Thyroid gland (tissue), 4 donors: Measurements from ENCODE around the gene SLC25A39. TPM values are rescaled to one million over a fixed set of nuclear protein-coding genes. Genes with fewer than 3 reads are reported as not detected.

Experiments used
- DNase-seq, 2 donors: peaks; one replicate each; pipeline ENCODE4 v3.0.0-alpha.2; 2019
- H3K27ac ChIP-seq, 3 donors: fragments of 200-600 bp; sonication (generic); 1 replicate in 2 of 3; 2 replicates in 1 of 3; pipeline ENCODE4 v1.5.1; 2016 to 2019; ENCODE audit warnings: mild to moderate bottlenecking in 1 of 3, moderate library complexity in 1 of 3
- H3K27me3 ChIP-seq: fragments of 200-600 bp; sonication (generic); one replicate; pipeline ENCODE4 v1.5.1; 2019
- H3K36me3 ChIP-seq, 2 donors: fragments of 200-600 bp; sonication (generic); one replicate each; pipeline ENCODE4 v1.5.1; 2016 to 2019
- H3K4me1 ChIP-seq, 2 donors: fragments of 200-600 bp; sonication (generic); one replicate each; pipeline ENCODE4 v1.5.1; 2017 to 2019
- H3K4me3 ChIP-seq, 3 donors: fragments of 200-600 bp; sonication (generic); replicated peaks in 1 of 3; 1 replicate in 2 of 3; 2 replicates in 1 of 3; pipeline ENCODE4 v1.5.1; 2016; ENCODE audit warnings: mild to moderate bottlenecking in 1 of 3
- H3K9me3 ChIP-seq: fragments of 200-600 bp; sonication (generic); one replicate; pipeline ENCODE4 v1.5.1; 2017
- POLR2A ChIP-seq, 2 donors: fragments of 450-650 bp; IDR thresholded peaks; one replicate each; pipeline ENCODE4 v1.6.1; 2017; ENCODE audit warnings: antibody characterized with exemption in 2 of 2, mild to moderate bottlenecking in 2 of 2, moderate library complexity in 1 of 2
- WGBS, 2 donors: methylation state at CpG; one replicate each; pipeline ENCODE4 v1.1.5; 2017; 5-methylcytosine and 5-hydroxymethylcytosine counted together
- intact Hi-C: fragments of 100-400 bp; cut with DNase I; formaldehyde crosslinking; loops from one replicate; pipeline ENCODE4 v1.15.1; 2023
- total RNA-seq, 4 donors: library from RNA; depleted of rRNA; stranded (reverse); fragments of >200 nt; gene quantifications; one replicate each; pipeline ENCODE4 v1.2.3, GENCODE V29; 2016
- TF ChIP-seq, protein P1 (sequence below), 6 experiments: fragments of 200-600 bp in 3 of 6; fragments of 450-650 bp in 3 of 6; sonication (generic) in 3 of 6; IDR thresholded peaks; one replicate each; pipeline ENCODE4 v1.5.1; 2016 to 2019; ENCODE audit warnings: antibody characterized with exemption in 6 of 6, mild to moderate bottlenecking in 2 of 6, inconsistent platforms in 1 of 6, moderate library complexity in 1 of 6

Gene SLC25A39
- total RNA-seq, 4 donors from 2014 or later, result 82.5 to 201 (median 144) TPM

DNA sequence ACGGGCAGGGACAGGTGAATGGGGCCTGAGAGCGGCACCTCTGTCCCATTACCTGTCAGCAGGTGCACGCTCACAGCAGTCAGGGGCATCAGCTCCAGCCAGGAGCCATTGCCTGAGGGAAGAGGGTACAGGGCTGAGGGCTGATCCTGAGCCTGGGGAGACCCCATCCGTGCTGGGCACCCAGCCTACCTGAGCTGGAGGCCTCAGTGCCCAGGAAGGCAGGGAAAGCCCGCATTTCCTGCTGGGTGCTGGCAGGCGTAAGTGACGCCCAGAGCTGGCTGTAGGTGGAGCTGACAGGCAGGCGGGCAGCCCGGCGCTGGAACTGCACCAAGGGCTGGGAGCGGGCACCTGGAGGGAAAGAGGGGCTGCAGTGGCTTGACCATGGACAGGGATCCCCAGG, 31.6 kb upstream of the SLC25A39 start:
- peaks cover 6% of the 10 kb centered on the region in 2 donors for H3K4me1 ChIP-seq
- intact Hi-C loops, result no loop called here
- TF ChIP-seq, protein P1, sequence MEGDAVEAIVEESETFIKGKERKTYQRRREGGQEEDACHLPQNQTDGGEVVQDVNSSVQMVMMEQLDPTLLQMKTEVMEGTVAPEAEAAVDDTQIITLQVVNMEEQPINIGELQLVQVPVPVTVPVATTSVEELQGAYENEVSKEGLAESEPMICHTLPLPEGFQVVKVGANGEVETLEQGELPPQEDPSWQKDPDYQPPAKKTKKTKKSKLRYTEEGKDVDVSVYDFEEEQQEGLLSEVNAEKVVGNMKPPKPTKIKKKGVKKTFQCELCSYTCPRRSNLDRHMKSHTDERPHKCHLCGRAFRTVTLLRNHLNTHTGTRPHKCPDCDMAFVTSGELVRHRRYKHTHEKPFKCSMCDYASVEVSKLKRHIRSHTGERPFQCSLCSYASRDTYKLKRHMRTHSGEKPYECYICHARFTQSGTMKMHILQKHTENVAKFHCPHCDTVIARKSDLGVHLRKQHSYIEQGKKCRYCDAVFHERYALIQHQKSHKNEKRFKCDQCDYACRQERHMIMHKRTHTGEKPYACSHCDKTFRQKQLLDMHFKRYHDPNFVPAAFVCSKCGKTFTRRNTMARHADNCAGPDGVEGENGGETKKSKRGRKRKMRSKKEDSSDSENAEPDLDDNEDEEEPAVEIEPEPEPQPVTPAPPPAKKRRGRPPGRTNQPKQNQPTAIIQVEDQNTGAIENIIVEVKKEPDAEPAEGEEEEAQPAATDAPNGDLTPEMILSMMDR (IDR thresholded peaks at IDR 0.05), result no peak
- no peak for TF ChIP-seq POLR2A (IDR thresholded peaks at IDR 0.05)

DNA sequence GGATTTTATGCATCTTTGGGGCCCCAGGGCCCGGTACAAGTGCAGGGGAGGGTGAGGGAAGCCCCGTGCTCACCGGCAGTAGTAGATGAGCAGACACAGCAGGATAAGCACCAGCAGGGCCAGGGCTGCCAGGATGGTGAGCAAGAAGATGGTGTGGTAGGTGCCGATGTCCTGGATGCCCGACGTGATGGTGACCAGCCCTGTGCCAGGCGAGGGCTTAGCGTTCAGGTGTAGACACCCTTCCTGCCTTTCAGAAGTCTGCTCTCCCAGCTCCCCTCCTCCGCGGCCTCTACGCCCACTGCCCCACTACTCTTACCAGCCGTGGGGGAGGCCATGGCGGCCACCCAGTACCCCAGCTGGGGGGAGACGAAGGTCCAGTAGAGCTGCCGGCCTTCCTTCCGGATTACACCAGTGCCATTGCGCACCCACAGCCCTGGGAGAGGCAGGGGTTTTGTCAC, 31.0 kb upstream of the SLC25A39 start:
- TF ChIP-seq POLR2A (IDR thresholded peaks at IDR 0.05), result no peak
- TF ChIP-seq, protein P1 (IDR thresholded peaks at IDR 0.05), result no peak
- WGBS, 2 donors, result 77 to 85% methylated on average over 9 to 17 of the region's 17 CpGs
- H3K4me3 ChIP-seq, result no peak overlapping the region
- intact Hi-C loops, result no loop called here
- H3K9me3 ChIP-seq, result no peaks in the 10 kb centered on the region
- peaks cover under 1% of the 10 kb centered on the region in 2 donors for H3K4me1 ChIP-seq
- H3K27me3 ChIP-seq, result no peaks in the 10 kb centered on the region
- H3K36me3 ChIP-seq, result peaks cover 19 to 22% of the 10 kb centered on the region in 2 donors
- H3K27ac ChIP-seq, result no peak overlapping the region
- DNase-seq, result no peak

More for the DNA sequence above, 31.6 kb upstream of the SLC25A39 start:
- no peak overlapping the region for H3K4me3 ChIP-seq
- no peaks in the 10 kb centered on the region for H3K27me3 ChIP-seq
- peaks cover 14 to 17% of the 10 kb centered on the region in 2 donors for H3K36me3 ChIP-seq
- 91 to 96% methylated on average over 7 to 11 of the region's 11 CpGs for WGBS, 2 donors
- no peaks in the 10 kb centered on the region for H3K9me3 ChIP-seq
- no peak overlapping the region for H3K27ac ChIP-seq
- no peak for DNase-seq

DNA sequence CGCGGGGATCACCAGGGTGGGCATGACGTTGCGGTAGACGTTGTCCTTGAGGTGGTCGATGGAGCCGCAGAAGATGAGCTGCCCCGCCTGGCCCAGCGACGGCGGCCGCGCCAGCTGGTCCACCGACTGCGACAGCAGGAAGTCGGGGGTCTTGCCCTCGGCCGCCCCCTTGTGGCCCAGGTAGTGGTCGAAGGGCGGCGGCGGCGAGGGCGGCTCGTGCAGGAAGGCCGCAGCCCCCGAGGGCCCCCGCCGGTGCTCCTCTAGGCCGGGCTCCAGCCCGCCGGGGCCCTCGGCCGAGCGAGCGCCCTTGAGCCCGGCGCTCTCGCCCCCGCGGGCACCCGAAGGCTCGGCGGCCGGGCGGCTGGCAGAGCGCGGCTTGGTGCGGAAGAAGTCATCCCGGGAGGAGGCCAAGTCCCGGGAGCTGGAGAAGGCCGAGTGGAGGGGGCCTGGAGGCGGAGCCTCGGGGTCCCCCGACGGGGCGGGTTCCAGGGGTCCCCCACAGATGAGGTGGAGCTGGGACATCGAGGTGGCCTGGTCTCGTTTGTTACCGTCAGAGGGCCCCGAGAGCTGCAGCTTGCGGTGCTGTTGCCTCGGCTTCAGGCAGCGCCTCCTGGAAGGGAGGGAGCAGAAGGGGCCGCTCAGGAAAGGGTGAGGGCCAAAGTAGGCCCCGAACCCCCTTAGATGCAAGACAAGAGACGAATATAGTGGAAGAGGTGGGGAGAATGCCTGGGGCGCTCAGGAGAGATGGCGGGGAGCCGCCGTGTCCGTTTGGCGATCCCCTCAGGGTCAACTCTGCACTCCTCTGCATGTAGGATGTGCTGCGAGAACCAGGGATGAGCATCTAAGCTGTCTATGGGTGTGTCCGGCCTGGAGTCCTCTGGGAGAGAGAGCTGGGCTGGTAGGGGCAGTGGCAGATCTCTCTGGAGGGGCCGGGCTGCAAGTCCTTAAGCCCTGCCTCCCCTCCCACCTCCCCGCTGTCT, 30.2 kb upstream of the SLC25A39 start:
- DNase-seq, result no peak

DNA sequence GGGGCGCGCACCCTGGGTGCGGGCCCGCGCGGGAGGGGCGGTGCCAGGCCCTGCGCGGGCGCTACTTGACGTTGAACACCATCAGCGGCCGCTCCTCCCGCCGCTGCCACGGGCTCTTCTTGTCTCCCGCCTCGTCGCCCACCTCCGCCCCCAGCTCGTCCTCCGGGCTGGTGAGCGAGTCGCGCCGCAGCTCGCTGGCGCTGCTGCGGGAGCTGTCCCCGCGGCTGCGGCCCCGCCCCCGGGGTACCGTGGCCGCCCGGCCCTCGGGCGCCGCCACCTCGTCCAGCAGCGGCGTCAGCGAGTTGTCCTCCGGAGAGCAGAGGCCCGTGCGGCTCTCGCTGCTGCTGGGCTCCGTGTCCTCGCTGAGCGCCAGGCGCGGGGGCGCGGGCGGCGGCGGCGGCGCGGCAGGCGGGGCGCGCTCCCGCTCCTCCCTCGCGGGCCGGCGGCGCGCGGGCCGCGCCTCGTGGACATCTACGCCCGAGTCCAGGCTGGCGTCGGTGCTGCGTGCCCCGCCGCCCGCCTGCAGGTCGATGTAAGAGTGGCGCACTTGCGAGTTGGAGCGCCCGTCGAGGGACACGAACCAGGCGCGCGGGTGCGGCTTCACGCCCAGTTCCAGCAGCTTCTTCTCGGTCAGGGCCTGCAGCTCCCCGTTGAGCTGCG, 29.2 kb upstream of the SLC25A39 start:
- H3K9me3 ChIP-seq, result no peaks in the 10 kb centered on the region
- H3K4me3 ChIP-seq, result no peak overlapping the region
- TF ChIP-seq POLR2A (IDR thresholded peaks at IDR 0.05), result no peak
- TF ChIP-seq, protein P1 (IDR thresholded peaks at IDR 0.05), result no peak
- intact Hi-C loops, result no loop called here
- no peaks in the 10 kb centered on the region for H3K4me1 ChIP-seq
- peaks cover 27 to 30% of the 10 kb centered on the region in 2 donors for H3K36me3 ChIP-seq
- WGBS, 2 donors, result 64 to 88% methylated on average over 12 to 42 of the region's 98 CpGs
- no peak for DNase-seq
- no peak overlapping the region for H3K27ac ChIP-seq
- H3K27me3 ChIP-seq, result no peaks in the 10 kb centered on the region

More for the DNA sequence above, 30.2 kb upstream of the SLC25A39 start:
- TF ChIP-seq, protein P1 (IDR thresholded peaks at IDR 0.05), result peak in 2 of 6 experiments; percentile 16 to 17
- no peak for TF ChIP-seq POLR2A (IDR thresholded peaks at IDR 0.05)
- intact Hi-C loops, result no loop called here
- Histone ChIP-seq H3K9me3 (no peaks in the 10 kb centered on the region), H3K4me3 (no peak overlapping the region), H3K27ac (no peak overlapping the region), H3K4me1 (no peaks in the 10 kb centered on the region), H3K36me3 (peaks cover 26 to 27% of the 10 kb centered on the region in 2 donors), H3K27me3 (no peaks in the 10 kb centered on the region)
- 80 to 86% methylated on average over 41 to 42 of the region's 77 CpGs for WGBS, 2 donors
